HG03039 (cell line): Measurements from ENCODE around the gene TP53I13.

ENCODE experiments used
- ATAC-seq: cut with Tn5 transposase; IDR thresholded peaks from one replicate; pipeline ENCODE4 v1.9.1; 2021; ENCODE audit warnings: mild to moderate bottlenecking, moderate library complexity; ENCODE audit not compliant: unreplicated experiment

Gene TP53I13

GRCh38 chr17:29613856-29614255, 45.4 kb downstream of the TP53I13 start:
- ATAC-seq = no peak

DNA sequence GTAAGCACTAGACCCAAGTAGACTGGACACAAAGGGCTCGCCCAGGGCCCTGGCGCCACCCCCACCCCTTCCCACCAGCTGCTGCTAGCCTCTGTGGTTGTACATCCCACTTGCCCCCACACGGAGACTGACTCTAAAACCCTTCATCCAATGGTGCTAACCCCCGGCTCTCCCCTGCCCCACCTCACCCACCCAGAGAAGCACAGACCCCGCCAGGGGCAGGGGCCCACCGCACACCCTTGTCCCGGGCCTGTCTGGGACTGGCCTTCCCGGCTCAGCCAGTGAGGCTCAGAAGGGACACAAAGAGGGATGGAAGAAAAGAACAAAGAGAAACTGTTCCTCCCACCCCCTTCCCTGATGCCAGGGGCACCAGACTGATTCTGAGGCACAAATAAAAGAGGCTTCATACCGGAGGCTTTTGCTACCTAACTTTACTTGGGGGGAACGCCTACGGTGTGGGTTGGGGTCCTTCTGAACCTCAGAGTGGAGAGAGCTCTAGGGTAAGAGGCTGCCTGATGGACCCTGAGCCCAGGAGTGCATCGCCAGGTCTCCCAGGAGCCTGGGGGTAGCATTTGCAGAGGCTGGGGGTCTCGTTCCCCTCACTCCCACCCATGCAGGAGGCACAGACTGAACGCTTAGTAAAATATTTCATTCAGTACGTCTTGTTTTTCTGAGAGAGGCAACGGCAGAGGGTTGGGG, 46.0 kb downstream of the TP53I13 start:
- ATAC-seq = no peak

- ATAC-seq = no peak
These were observed 46.5 kb downstream of the TP53I13 start for GRCh38 chr17:29615048-29615385.

DNA sequence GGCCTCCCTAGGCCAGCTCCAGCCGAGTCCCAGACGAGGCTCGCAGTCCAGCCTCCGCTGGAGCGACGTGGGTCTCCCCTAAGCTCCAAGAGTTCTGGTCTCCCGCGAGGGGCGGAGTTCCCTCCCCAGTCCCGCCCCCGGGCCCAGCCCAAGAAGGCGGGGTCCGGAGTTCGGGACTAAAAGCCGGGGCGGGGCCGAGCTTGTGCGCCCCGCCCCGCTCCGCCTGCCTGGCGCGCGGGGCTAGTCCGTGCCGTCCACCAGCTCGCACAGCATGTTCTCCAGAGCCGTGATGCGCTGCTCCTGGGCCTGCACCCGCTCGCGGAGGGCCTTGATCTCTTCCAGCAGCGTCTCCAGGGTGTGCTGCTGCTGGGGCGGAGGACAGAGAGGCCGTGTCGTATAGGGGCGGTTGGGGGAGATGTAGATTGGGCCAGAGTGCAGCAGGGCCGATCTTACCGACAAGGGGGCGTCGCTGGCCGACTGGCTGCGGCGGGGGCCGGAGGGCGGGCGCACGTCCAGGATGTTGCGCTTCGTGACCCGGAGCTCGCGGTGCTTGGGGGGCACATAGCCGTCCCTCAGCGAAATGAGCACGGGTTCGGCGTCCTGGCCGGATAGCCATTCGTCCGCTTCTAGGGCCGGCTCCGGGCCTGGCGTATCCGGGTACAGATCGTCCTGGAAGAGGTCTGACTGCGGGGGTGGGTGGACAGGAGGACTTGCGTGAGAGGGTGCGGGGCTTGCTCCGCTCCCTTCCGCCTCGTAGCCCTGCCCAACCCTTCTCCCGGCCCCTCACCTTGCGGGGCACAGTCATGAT, 47.2 kb downstream of the TP53I13 start:
- peak; percentile 50 for ATAC-seq

DNA sequence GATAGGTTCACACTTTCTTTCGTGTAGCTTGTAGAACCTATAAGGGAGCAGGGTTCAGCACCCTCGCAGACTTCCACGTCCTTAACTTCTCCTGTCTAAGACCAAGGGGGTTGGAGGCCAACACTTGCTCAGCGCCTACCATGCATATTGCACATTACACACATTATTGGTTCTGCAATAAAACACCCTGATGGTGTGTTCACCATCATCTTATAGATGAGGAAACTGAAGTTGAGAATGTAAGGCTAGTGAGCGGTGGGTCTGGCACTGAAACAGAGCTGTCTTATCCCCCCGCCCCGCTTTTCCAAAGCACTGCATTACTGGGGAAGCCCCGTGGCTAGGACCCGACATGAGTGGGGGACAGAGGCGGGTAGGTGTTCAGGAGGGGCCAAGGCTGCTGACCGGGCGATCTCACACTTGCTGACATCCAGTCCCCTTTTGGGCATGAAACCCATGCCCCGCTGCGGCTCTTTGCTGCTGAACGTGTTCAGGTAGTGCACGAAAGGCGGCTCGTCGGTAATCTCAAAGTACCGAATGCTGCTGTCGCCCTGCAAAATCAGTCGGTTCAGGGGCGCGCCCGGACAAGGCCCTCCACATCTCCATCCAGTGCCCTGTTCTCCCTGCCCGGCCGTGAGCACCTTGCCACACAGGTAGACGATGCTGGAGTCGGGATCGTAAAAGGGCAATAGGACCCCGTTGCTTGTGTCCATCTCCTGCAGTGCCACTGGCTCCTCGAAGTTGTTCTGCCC, 48.0 kb downstream of the TP53I13 start:
- ATAC-seq = no peak

DNA sequence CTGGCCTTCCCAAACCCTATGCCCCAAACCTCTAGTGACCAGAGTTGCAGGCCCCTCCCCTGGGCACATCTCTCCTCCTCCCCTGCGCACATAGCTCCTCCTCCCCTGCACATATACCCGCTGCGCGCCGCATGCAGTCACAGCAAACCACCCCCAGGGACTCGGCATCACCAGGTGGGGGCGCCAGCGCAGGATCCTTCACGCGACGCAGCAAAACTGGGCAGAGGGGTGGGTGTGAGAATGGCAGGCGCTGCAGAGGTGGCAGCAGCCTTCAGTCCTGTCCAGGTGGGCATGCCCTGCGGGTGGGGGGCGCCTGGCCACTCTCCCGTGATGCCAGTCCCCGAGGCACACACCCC, 48.6 kb downstream of the TP53I13 start:
- ATAC-seq = no peak

GRCh38 chr17:29617481-29618271, 49.2 kb downstream of the TP53I13 start:
- no peak for ATAC-seq

DNA sequence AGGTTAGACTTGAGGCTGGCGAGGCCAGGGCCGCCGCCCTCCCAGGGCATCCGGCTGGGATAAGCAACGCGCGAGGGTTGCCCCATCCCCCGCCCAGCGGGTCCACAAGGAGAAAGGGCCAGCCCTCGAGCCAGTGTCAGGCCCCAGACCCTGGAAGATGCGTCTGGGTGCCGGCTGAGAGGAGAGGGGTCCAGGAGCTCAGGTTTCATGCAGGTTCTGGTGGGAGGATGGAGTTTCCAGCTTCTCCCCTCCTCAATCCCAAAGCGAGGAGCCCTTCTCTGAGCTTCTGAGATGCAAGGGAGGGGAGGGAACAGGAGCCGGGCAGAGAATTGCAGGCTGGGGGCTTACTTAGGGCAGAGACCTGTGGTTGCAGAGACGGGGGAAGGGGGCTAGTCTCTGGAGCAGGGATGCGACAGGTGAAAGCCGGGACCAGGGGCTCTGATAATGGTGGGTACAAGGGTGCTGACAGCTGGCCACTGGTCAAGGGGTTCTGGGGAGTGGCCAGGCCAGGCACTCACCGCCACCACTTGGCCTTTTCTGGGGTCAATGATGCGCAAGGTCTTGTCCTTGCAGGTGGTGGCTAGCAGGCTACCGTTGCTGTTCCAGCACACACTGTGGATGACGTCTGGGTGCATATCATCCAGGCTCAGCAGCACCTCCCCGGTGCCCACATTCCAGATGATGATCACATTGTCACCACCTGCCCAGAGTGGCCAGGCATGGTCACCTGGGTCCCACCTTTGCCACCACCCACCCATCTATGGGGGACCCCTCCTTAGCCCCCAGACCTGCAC, 50.0 kb downstream of the TP53I13 start:
- no peak for ATAC-seq

GRCh38 chr17:29619251-29619650, 50.8 kb downstream of the TP53I13 start:
- ATAC-seq = no peak

GRCh38 chr17:29620271-29620670, 51.8 kb downstream of the TP53I13 start:
- no peak for ATAC-seq

- ATAC-seq = no peak
These were observed 52.4 kb downstream of the TP53I13 start for GRCh38 chr17:29620779-29621500.

- no peak for ATAC-seq
These were observed 53.3 kb downstream of the TP53I13 start for GRCh38 chr17:29621751-29622194.
